IPS DF 4.7 (cell line): ENCODE data around the gene SH3RF3.
"Not testable (repeated sequence)": the region's sequence is repeated elsewhere in the genome, so short reads cannot be mapped to it uniquely, and the experiment has no call there.

Experiments
- DNase-seq: peaks from one replicate; pipeline ENCODE4 v3.0.0-alpha.2; 2013; ENCODE audit warnings: low spot score; ENCODE audit errors: extremely low read depth

The SH3RF3 gene

GRCh38 chr2:109117780-109118179 lies 11.2 kb upstream of the SH3RF3 start:
- DNase-seq, result no peak

- DNase-seq, result no peak
Observed at GRCh38 chr2:109118321-109118720, 10.7 kb upstream of the SH3RF3 start.

DNA sequence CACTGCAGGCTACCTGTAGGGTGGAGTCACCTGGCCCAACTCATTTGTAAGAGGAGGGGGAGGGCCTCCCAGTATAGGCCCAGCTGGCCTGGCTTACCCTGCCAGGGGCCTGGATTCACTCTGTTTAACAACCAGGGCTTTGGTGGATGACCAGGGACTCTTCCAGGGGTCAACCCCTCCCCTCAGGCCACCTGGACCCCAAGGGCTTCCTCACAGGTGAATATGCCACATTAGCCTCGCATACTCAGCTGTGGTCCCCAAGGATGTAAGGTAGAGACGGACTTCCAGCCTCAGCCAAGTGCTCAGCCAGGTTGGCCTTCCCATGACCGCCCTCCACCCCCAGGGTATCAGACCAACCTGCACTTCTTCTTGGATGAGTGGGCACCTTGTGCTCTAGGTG lies 8.8 kb upstream of the SH3RF3 start:
- no peak for DNase-seq

GRCh38 chr2:109120686-109121085 lies 8.3 kb upstream of the SH3RF3 start:
- DNase-seq, result not testable (repeated sequence)

GRCh38 chr2:109123586-109124201 lies 5.3 kb upstream of the SH3RF3 start:
- DNase-seq, result no peak

- DNase-seq, result no peak
Observed at GRCh38 chr2:109124982-109125592, 3.9 kb upstream of the SH3RF3 start.

DNA sequence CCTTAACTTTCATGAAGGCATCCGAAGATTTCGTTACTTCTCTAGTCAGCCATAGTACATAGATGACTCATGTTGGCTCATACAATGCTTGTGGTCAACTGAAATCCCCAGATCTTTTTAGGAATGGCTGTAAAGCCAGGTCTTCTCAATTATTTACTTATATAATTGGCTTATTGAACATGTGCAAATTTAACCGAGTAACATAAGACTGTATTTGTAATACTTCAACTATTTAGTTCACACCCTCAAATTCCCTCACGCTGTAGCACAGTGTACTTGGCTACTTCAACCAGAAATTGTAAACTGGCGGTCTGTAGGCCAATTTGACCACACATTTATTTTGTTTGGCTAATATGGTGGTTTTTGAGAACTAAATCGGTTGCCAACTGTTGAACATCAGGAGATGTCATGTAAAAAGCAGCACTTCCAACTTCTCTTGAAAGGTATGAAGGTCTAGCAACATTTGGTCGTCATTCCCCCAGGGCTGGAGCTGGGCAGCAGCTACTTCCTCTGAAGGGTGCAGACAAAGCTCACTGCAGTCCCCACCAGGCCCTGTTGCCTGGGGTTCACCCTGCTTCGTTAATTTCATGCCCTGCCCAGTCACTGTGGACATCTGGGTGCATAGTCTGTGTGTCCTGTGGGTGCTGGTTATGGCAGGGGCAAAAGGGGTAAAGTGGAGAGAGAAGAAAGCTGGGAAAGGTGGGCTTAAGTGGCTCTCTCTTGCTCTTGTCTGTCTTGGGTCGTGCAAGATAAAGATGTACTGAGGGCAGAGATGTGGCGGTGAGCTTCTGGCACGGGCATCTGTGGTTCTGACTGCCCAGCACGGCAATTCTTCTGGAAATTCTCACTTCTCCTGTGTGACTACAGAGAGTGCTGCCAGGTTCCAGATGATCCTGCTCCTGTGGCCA lies 3.2 kb upstream of the SH3RF3 start:
- DNase-seq, result no peak

DNA sequence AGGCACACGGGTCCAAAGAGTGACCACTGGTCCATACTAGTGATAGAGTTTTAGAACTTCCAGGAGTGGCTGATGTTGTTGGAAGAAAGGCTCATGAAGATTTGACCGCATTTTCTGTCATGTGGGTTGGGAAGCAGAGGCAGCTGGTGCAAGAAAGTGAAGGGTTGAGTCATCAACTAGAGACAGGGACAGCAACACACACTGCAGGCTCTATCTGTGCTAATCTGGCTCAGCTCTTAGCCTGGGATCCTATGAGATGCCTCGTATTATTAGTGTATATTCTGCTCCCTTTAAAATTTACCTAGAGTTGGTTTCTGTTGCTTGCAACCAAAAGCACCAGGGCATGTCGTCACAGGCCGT lies 2.5 kb upstream of the SH3RF3 start:
- DNase-seq, result no peak

GRCh38 chr2:109127556-109127955 lies 1.4 kb upstream of the SH3RF3 start:
- no peak for DNase-seq

DNA sequence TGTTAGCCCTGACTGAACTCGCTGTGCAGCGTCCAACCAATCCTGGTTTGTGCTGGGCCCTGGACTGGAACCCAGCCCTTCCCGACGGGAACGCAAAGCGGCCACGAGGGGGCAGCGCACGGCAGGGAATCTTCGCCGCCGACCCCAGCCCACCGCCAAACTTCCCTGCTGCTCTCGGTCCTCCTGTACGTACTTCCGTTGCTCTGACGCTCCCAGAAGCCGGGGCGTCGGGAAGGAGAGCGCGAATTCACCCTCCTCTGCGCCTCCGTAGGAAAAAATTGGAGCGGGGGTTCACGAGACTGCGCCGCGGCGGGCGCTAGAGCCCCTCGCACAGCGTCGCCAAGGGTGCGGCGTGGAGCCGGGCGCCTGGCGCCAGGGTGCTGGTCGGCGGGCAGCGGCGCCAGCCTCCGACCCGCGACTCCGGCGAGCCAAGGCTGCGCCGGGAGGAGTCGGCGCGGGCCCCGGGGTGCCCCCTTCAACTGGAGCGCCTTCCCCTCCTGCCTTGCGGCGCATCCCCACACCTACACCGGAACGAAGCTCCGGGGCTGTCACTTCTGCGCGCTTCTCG lies 873 bp upstream of the SH3RF3 start:
- DNase-seq, result no peak

DNA sequence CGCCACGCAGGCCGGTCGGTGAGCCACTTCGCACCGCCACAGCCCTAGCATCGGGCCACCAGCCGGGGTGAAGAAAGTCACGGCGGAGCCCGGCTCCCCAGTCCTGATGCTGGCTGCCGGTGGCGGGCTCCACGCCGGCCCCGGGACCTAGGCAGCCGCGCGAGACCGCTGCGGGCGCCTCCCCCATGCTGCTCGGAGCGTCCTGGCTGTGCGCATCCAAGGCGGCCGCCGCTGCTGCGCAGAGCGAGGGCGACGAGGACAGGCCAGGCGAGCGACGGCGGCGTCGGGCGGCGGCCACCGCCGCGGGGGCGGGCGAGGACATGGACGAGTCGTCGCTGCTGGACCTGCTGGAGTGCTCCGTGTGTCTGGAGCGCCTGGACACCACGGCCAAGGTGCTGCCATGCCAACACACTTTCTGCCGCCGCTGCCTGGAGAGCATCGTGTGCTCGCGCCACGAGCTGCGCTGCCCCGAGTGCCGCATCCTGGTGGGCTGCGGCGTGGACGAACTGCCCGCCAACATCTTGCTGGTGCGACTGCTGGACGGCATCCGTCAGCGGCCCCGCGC lies 433 bp downstream of the SH3RF3 start:
- DNase-seq, result no peak

DNA sequence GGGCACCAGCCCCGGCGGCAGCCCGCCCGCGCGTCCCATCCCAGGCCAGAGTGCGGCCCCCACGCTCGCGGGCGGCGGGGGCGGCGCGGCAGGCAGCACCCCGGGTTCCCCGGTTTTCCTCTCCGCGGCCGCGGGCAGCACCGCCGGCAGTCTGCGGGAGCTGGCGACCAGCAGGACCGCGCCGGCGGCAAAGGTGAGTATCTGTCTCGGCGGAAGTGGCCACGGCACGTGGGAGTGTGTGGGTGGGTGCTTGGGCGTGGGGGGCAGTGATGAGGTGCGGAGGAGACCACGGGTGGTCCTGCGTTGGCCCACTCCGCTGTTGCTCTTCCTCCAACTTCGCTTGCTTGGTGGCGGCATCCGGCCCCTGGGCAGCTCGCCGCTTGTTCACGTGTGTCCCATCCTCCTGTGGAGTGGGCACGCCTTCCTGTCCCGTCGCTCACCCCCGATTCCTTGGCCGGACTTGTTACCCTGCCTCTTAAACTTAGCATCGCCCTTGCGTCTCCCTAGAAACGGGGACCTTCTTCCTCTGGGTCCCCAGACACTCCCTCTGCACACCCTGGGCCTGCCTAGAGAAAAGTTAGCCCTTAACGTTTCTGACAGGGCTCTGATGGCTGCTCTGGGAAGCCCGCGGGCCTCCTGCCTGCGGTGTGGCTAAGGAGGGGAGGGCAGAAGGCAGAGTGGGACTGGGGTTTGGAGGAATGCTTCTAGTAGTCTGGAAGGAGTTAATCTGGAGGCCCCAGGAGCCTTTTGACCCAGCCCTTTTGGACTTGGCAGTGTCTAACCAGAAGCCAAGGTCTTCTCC lies 1.1 kb downstream of the SH3RF3 start:
- DNase-seq, result no peak

DNA sequence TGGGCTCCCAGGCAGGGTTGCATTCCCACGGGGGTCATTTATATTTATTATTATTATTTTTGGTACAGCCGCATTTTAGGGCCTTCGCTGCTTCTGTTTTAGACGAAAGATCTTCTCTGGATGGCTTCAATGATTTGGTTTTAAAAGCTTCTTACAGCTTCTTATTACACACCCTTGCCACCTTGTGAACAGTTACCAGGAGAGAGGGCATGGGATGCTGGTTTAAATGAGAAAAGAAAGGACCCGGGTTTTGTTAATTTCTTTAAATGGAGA lies 1.7 kb downstream of the SH3RF3 start:
- no peak for DNase-seq

GRCh38 chr2:109131777-109132176 lies 2.8 kb downstream of the SH3RF3 start:
- DNase-seq, result no peak

GRCh38 chr2:109132626-109133025 lies 3.6 kb downstream of the SH3RF3 start:
- DNase-seq, result no peak

GRCh38 chr2:109133746-109134145 lies 4.7 kb downstream of the SH3RF3 start:
- DNase-seq, result no peak

DNA sequence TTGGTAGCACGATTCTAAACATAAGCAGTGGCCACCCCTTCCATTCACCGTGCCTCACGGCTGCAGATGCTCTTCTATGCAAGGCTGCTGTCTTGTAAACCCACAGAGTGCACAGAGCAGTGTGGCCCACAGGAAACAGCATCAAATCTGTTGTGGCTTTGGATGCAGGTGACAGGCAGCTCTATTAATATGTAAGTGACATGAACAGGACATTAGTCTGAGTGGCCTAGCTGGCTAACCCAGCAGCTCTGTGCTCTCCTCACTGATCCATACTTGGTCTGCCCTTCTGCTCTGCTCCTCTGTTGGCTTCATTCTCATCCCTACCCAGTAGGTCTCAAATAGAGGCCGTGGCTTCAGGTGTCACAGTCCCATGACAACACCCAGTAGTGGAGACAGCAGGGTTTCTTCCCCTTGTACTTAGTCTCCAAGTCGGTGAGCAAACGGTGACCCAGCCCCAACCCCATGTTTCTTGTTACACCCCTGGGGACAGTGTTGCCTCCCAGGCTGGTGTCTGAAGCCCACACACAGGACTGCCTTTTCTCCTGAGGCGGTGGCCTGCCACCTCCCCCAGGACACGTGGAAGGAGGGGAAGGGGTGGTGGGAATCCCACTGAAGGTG lies 5.8 kb downstream of the SH3RF3 start:
- no peak for DNase-seq

DNA sequence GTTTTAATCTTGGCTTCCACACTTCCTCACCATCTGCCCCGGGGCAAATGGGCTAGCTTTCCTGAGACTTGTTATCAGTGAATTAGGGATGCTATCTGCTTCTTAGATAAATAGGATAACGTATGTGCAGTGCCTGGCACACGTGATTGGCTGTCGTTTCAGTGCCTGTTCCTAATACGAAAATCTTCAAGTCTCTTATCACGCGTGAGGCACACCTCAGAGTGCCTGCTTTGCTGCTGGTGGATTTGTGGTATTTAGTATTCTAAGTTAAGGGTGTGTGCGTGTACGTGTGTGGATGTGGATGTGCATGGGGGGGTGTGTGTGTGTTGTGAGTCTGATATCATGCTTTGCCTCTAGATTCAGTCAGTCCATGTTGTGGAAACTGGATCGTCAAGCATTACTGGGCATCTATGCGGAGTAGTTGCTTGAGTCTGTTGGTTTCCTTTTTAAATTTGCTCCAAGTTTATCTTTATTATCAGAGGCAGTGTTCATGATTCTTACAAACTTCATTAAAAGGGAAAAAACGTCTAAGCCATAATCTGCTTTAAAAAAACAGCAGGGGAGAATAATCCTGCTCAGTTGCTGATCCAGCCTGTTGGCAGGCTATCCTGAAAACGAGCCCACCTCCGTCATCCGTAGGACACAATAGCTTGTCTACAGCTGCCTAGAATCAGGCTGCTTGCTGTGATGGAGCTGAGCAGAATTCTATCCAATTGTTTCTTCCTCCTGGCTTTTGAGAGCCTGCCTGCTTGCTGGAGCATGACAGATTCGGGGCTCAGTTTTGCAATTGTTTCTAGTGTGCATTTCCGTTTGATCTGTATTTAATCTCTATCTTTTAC lies 6.6 kb downstream of the SH3RF3 start:
- DNase-seq, result no peak

GRCh38 chr2:109136542-109136941 lies 7.5 kb downstream of the SH3RF3 start:
- DNase-seq, result no peak

DNA sequence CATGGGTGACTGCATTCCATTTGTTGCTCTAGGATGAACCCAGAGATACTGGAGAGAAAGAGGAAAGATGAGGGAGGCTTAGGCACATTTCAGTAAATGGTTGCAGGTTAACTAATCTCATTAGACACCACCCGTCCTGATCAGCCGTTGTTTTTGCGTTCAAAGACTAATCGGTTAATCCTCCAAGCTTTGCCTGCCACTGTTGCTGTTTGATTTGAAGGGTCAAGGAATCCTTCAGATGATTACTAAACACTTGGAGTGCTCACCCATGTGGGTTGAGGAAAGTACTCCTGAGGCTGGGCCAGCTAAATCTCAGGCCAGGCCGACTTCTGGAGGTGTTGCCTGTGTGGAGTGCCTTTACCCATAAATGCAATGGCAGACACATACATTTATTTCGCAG lies 8.6 kb downstream of the SH3RF3 start:
- no peak for DNase-seq
